Astrocyte (in vitro differentiated cells and primary cell): ENCODE measurements around the gene PRSS21.

Source experiments
- EZH2 ChIP-seq: IDR thresholded peaks from 2 replicates; pipeline ENCODE4 v1.6.1; 2012; ENCODE audit warnings: mild to moderate bottlenecking, low read length, inconsistent platforms; ENCODE audit not compliant: insufficient read depth
- TF ChIP-seq, protein P1 (sequence below): IDR thresholded peaks from 2 replicates; pipeline ENCODE4 v1.5.1; 2011; ENCODE audit warnings: low read depth, mild to moderate bottlenecking, inconsistent platforms, low read length, moderate library complexity; ENCODE audit not compliant: insufficient read depth

DNA sequence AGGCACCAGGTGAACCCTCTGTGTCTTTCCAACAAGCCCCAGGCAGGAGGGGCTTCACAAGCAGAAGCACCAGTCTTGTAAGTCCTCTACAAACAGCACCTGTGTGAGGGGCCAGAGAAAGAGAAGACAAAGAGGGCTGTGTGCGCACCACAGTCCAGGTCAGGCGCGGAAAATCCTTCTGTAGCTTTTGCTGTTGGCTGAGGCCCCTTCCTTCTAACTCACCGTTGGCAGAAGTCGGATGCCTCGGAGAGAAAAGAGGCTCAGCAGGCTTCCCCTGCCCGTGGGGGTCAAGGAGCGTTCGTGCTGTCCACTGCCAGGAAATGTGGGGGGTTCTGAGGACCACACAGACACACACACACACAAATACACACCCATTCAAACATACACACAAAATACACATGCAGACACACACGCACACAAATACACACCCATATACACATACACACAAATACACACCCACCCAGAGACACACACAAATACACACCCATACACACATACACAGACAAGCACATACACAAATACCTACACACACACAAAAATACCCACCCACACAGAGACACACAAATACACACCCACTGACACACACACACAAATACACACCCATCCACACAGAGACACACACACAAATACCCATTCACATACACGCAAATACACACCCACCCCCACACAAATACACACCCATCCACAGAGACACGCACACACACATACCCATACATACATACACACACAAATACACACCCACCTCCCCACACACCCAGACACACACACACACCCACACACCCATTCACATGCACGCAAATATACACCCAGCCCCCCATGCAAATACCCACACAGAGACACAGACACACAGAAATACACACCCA is 19.8 kb downstream of the PRSS21 start:
- TF ChIP-seq, protein P1, sequence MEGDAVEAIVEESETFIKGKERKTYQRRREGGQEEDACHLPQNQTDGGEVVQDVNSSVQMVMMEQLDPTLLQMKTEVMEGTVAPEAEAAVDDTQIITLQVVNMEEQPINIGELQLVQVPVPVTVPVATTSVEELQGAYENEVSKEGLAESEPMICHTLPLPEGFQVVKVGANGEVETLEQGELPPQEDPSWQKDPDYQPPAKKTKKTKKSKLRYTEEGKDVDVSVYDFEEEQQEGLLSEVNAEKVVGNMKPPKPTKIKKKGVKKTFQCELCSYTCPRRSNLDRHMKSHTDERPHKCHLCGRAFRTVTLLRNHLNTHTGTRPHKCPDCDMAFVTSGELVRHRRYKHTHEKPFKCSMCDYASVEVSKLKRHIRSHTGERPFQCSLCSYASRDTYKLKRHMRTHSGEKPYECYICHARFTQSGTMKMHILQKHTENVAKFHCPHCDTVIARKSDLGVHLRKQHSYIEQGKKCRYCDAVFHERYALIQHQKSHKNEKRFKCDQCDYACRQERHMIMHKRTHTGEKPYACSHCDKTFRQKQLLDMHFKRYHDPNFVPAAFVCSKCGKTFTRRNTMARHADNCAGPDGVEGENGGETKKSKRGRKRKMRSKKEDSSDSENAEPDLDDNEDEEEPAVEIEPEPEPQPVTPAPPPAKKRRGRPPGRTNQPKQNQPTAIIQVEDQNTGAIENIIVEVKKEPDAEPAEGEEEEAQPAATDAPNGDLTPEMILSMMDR, result no peak
- no peak for TF ChIP-seq EZH2
